HG03060 (cell line): ENCODE measurements around the gene ABLIM2.
A peak's percentile ranks its signal among the peaks of the same experiment; 100 is the strongest.

Experiments used
- ATAC-seq: cut with Tn5 transposase; IDR thresholded peaks from one replicate; pipeline ENCODE4 v1.9.1; 2021; ENCODE audit warnings: low read depth, moderate number of reproducible peaks; ENCODE audit not compliant: unreplicated experiment

Gene ABLIM2

GRCh38 chr4:8177552-8177951 lies 18.9 kb upstream of the ABLIM2 start:
- no peak for ATAC-seq

GRCh38 chr4:8176547-8177399 lies 18.2 kb upstream of the ABLIM2 start:
- peak; percentile 65 for ATAC-seq

GRCh38 chr4:8175686-8176085 lies 17.1 kb upstream of the ABLIM2 start:
- no peak for ATAC-seq

GRCh38 chr4:8174970-8175369 lies 16.4 kb upstream of the ABLIM2 start:
- no peak for ATAC-seq

- ATAC-seq = no peak
Measured at GRCh38 chr4:8173492-8174242, 15.1 kb upstream of the ABLIM2 start.

GRCh38 chr4:8171984-8172924 lies 13.6 kb upstream of the ABLIM2 start:
- ATAC-seq = no peak

- ATAC-seq = no peak
Measured at GRCh38 chr4:8171266-8171665, 12.7 kb upstream of the ABLIM2 start.

GRCh38 chr4:8170341-8170740 lies 11.7 kb upstream of the ABLIM2 start:
- no peak for ATAC-seq

- ATAC-seq = no peak
Measured at GRCh38 chr4:8169763-8170162, 11.2 kb upstream of the ABLIM2 start.

- ATAC-seq = no peak
Measured at GRCh38 chr4:8168832-8169598, 10.4 kb upstream of the ABLIM2 start.

- no peak for ATAC-seq
Measured at GRCh38 chr4:8168232-8168631, 9.6 kb upstream of the ABLIM2 start.

- no peak for ATAC-seq
Measured at GRCh38 chr4:8167815-8168214, 9.2 kb upstream of the ABLIM2 start.

- no peak for ATAC-seq
Measured at GRCh38 chr4:8167291-8167690, 8.7 kb upstream of the ABLIM2 start.

GRCh38 chr4:8165374-8165896 lies 6.8 kb upstream of the ABLIM2 start:
- ATAC-seq = no peak

- ATAC-seq = no peak
Measured at GRCh38 chr4:8164687-8165086, 6.1 kb upstream of the ABLIM2 start.

GRCh38 chr4:8164194-8164565 lies 5.6 kb upstream of the ABLIM2 start:
- no peak for ATAC-seq

GRCh38 chr4:8163436-8164193 lies 5.0 kb upstream of the ABLIM2 start:
- ATAC-seq = no peak

- ATAC-seq = no peak
Measured at GRCh38 chr4:8163026-8163425, 4.4 kb upstream of the ABLIM2 start.

- ATAC-seq = no peak
Measured at GRCh38 chr4:8162625-8163024, 4.0 kb upstream of the ABLIM2 start.
